ENCODE results near the gene GRIK3. TPM values are rescaled to one million over a fixed set of nuclear protein-coding genes. Genes with fewer than 3 reads are reported as not detected.
"Not testable (repeated sequence)": the region's sequence is repeated elsewhere in the genome, so short reads cannot be mapped to it uniquely, and the experiment has no call there.

GRIK3 gene
- polyA plus RNA-seq (ENCODE audit: insufficient read length), result 3.4 TPM
- long read RNA-seq, donor 1, result 0 reads
- long read RNA-seq, donor 2, result 0 reads
- long read RNA-seq, donor 3, result 0 reads
- long read RNA-seq, donor 4, result 0 reads
- long read RNA-seq, donor 5, full-length matches to known transcripts, result 1 of 1 reads
- long read RNA-seq, donor 5, partial matches to known transcripts, result 0 of 1 reads
- long read RNA-seq, donor 5, other reads (novel, unspliced or antisense), result 0 of 1 reads
- long read RNA-seq, donor 6, result 0 reads
- long read RNA-seq, donor 7, result 0 reads
- long read RNA-seq, donor 8, result 0 reads

DNA sequence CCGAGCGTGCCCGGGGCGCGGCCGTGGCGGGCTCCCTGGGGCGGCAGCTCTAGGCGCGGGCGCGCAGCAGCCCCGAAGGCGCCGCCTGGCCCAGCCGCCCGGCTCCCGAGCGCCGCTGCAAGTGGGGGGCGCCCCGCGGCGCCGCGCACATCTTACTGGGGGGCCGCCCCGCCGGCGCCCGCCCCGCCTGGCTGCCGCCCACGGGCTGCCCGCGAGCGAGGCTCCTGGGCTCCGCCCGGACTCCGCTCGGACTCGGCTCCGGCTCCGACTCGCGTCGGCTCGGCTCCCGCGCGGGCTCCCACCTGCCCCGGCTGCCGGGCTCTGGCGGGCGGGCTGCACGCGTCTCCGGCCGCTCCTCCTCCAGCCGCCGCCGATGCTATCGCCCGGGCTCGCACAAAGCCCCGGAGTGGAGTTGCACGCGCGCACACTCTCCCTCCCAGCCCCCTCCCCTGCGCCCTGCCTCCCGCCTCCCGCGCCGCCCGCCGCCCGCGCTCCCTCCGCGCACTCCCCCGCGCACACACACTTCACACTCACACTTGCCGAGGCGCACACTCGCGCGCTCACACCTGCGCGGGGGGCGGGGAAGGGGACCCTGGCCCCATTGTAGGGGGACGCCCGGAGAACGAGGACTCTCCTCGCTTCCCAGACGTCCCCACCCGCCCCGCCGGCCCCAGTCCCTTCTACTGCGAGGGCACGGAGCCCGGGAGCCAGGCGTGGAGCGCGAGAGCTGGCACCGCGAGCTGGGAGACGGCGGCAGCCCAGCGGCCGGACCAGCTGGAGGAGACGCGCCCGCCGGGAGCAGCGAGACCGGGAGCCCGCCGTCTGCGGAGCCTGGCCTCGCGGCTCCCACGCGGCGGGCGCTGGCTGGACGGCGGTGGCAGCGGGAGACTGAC, at the start of gene GRIK3:
Gene GRIK3 (minus strand): TSS at position 395 of the 893 bp plus-strand sequence. CDS start 407 bp downstream, outside the sequence.
- no peak for DNase-seq

DNA sequence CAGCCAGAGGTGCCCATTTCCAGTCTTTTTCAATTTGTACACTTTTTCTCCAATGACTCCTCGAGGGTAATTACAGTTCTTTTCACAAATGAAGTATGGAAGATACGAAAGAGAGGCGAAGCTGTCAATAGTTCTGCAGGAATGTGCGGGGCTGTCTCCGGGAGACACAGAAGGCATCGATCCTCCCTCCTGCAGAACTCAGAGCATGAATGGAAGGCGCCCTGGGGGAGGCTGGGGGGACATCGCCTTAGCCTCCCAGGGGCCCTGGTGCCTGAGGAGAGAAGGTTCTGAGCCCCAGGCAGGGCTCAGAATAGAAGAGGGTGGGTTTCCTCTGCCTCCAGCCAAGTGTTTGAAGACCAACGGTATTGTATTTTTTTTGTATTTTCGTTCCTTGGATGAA, 49.7 kb upstream of the GRIK3 start:
- no peak for DNase-seq

DNA sequence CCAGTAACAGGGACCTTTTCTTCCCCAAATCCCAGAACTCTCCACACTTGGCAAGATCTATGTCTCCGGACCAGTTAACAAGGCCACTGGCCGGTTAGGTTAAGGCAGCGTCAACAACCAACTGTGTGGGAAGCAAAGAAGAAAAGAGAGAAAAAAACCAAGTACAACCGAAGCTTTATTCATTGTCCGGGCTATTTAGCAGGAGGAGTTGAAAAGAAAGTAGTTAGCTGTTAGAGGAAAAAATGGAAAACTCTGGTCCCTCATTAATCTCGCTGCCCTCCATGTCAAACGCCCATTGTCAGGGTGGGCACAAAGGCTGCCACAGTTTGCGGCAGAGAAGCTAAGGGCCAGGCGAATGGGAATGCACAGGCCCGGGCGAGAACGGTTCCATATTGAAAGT, 49.3 kb upstream of the GRIK3 start:
- DNase-seq, result no peak

DNA sequence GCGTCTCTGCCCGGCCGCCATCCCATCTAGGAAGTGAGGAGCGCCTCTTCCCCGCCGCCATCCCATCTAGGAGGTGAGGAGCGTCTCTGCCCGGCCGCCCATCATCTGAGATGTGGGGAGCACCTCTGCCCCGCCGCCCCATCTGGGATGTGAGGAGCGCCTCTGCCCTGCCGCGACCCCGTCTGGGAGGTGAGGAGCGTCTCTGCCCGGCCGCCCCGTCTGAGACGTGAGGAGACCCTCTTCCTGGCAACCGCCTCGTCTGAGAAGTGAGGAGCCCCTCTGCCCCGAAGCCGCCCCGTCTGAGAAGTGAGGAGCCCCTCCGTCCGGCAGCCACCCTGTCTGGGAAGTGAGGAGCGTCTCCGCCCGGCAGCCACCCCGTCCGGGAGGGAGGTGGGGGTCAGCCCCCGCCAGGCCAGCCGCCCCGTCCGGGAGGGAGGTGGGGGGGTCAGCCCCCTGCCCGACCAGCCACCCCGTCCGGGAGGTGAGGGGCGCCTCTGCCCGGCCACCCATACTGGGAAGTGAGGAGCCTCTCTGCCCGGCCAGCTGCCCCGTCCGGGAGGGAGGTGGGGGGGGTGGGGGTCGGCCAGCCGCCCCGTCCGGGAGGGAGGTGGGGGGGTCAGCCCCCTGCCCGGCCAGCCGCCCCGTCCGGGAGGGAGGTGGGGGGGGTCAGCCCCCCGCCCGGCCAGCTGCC, 46.1 kb upstream of the GRIK3 start:
- not testable (repeated sequence) for DNase-seq

DNA sequence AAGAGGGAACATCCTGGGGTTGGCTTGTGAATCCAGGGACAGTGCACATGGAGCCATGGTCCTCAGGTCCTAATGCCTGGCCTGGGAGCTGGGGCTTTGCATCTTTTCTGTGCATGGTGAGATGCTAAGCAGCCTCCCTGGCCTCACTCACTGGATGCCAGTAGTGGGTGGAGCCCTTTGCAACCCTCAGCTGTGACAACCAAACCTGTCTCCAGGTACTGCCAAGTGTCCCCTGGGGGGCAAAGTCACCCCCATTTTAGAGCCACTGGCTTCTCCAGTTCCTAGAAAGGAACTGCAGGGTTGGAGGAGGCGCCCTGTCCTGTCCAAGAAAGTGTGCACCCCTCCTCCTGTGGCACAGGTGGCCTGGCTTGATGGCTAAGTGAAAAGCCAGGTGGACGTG, 44.6 kb upstream of the GRIK3 start:
- no peak for DNase-seq

DNA sequence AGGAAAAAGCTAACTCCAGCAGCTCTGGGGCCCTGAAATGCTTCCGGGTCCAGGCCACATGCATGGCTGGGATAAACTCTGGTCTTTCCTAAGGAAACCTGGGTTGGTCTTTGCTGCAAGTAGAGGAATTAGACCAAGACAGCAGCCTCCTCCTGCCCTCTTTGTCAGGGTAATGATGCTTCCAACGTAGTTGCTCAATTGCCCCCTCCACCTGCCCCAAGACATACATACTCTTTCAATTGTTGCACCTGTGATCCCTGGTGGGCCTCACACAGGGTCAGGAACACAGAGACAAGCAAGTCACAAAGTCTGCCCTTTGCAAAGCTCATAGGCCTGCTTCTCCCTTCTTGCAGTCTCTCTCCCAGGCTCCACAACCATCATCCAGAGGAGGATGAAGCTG, 41.9 kb upstream of the GRIK3 start:
- DNase-seq, result no peak

DNA sequence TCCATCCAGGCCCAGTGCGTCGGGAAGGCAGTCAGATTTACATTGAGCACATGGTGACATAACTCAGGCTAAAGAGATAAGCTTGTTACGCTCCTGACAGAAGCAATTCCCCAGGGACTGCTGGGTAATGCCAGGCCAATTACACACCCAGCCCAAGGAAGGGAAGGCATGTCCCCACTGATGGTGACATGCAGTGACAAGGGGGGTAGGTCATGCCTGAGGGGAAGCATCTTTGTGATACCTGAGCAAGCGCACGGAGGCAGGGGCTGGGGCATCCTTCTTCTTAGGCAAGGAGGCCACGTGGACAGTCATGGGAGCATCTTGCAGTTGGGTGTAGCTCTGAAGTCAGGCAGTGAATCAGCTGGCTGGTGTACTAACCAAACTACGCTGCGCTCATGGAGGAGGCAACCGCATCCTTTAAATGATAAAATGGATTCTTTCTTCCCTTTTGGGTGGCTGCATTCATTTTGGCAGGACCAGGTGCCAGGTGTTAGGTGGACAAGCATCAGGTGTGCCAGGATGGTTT, 39.6 kb upstream of the GRIK3 start:
- no peak for DNase-seq

DNA sequence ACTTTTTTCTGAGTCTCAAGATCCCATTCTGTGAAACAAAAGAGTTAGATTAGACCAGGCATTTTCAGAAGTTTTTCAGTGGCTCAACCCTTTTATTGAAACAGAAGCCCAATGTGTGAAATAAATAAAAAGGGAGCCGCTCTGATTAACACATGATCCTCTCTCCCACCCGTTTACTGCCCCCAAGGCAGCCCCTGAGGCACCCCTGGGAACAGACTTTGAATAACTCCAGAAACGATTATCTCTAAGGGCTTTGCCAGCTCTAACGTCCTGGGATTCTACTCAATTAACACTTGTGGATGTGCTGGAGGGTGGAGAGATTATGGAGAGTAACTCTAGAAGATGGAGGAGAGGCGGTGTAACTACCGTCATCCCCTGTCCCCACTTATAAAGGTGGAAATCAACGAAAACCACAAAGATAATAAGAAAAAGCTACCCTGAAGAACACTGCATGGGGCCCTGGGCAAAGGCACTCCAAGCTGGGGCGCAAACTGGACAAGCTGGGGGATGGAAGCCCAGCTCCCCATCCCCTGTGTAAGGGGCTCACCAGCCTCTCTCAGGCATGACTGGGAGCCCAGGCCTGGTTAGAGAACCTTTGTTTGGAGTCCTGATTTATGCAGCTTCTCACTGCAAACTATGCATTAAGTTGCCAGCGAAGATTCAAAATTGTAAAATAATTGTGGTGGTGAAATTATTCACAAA, 39.0 kb upstream of the GRIK3 start:
- DNase-seq, result no peak

DNA sequence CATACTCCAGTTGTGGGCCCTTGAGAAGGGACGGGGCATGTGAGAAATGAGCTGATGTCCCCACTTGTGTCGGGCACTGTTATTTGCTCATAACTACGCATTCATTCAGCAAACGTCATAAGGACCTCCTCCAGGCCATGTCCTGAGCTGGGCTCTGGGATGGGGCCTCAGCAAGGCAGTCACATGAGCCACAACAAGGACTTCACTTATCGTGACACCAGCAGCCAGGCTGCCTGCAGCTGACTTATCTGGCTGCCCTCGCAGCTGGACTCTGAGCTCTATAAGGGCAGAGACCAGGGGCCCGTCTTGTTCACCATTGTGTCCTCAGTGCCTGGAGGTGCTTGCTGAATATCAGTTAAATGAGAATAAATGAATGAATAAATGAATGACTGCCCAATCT, 37.5 kb upstream of the GRIK3 start:
- no peak for DNase-seq

DNA sequence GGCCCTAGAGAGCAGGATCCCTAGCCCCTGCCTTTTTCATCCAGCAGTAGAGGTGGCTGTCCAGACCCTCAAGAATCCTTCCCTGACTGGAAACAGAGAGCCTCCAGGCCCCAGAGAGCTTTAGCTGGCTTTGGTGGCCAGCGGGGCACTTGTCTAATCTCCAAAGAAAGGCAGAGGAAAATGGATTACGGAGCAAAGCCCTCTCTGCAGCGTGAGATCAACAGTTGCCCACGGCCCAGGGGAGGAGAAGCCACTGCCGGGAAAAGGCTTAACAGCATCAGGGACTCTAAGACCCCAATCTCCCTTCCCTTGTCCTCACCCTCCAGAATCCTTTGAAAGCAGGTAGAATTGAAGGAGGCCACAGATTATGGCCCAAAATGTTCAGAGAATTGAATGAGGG, 35.8 kb upstream of the GRIK3 start:
- DNase-seq, result no peak

DNA sequence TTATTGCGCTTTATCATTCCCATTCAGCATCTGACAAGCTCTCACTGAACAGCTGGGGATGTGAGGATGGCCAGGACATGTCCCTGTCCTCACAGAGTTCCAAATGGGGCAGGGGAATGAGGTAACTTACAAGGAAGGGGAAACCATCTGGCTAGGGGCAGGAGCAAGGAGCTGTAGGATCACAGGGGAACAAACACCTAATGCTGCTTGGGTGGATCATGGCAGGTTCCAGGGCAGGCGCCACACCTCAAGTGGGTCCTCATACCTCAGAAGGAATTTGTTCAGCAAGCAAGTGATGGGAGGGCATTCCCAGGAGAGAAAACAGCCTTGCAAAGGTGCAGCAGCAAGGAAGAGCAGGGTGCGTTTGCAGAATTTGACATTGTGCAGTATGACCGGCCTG, 35.1 kb upstream of the GRIK3 start:
- DNase-seq, result no peak

DNA sequence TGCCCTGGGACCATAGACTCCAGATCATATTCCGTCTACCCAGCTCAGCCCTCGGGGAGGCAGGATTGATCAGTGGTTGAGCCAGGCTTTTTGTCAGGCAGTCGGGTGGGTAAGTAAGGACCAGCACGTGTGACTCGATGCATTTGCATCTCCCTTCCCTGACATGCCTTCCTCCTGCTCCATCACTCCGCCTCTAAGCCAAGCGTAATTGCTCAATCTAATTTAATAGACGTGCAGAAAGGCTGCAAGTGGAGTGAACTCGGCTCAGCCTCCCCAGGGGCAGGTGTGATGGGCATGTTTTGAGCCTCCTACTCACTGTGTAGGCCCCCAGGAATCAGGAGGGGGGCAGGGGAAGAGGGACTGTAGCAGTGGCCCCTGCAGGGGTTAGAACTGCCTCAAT, 34.6 kb upstream of the GRIK3 start:
- no peak for DNase-seq

DNA sequence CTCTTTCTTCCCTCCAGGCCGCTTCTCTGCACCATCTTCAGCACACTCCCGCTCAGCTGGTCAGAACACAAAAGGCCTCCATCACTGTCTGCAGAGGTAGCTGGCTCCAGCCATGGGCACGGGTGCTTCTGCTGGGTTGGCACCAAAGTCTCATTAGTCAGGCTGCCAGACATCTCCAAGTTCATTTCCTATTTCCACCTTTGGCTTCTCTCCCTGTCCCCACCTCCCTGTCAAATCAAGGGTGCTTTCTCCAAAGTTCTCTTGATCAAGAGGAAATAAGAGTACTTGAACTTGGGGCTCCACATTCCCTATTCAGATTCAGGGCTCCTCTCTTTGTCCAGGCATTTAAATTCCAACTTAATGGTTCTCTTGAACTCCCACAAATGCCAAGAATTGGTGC, 33.9 kb upstream of the GRIK3 start:
- no peak for DNase-seq

DNA sequence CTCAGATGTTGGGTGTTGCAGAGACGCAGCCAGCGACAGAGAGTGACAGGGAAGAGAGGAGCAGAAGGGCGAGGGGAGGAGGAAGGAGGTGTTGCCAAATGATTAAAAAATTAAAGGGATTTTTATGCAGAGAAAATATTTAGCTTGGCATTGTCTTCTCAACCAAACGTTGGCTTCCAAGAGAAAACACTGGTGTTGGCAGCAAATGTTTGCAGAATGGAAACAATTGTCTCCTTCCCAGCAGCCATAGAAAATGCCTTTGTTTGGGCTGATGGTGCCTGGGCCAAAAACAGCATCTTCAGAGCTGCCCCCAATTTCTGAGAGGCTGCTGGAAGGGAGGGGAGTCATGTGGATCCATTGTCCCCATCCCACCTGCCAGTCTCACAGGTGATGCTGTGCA, 29.7 kb upstream of the GRIK3 start:
- DNase-seq, result no peak

DNA sequence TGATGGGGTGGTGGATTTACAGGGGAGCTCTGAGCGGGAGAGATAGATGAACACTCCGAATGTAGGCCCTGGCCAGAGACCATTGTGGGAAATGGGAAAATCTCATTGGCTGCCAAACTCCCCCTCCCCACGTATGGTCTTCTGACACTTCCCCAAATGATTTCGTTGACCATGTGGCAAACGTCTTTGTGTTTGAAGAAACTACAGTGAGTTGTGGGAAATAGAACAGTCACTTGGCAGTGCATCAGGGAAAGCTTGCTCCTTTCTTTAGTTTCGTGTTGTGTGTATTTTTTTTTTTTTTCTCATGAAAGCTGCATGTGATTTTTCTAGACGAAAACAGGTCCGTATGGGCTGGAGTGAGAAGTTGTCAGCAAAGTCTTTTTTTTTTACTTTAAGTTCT, 25.0 kb upstream of the GRIK3 start:
- no peak for DNase-seq

DNA sequence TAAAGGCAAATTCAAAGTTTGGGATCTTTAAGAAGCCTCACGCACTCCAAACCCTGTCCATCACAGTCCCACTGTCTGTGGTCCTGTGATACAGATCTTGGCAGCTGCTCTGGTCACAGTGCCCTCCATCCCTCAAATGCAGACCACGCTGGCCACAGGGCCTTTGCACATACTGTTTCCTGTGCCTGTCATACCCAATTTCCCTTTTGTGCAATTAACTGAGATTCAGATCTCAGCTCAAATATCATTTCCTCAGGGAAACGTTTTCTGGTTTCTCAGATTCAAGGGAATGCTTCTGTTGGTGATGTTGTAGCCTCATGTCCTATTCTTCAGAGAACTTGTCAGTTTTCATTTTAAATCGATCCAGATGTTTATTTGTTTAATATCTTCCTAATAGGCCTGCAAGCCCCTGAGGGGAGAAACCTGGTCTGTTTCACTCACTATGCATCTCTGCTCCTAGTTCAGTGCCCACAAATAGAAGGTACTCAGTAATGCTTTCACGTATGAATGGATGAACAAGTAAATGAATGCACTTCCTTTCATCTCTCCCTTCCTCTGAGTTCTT, 24.2 kb upstream of the GRIK3 start:
- no peak for DNase-seq

DNA sequence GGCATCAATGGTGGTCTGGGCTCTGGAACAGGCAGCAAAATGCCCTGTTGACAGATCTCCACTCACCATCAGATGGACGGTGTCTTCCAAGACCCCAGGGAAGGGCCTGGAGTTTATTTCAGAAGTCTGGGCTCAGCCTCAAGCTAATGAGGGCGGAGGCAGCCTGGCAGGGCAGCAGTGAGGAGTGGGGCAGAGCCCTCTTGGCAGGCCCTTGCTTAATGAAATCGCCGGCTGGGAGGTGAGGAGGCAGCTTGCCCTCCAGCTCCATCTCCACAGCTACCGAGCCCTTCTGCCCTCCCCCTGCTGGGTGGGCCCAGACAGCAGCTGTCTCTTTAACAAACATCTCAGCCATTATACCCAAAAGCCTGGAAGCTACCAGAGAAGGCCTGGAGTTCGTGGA, 22.0 kb upstream of the GRIK3 start:
- no peak for DNase-seq

DNA sequence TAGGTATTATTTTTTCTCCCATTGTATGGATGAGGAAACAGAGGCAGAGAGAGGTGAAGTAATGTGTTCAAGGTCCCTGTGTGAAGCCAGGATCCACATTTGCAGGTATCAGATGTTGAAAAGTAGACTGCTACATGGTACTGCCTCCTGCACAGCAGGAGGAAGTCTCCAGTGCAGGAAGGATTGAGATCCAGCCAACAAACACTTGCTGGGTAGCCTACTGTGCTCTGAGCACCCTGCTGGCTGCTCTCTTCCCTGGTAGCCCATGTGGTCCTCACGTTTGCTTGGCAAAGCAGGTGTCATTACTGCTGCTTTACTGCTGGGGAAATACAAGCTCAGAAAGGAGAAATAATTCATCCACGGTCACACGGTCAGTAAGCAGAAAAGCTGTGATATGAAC, 21.3 kb upstream of the GRIK3 start:
- DNase-seq, result no peak

DNA sequence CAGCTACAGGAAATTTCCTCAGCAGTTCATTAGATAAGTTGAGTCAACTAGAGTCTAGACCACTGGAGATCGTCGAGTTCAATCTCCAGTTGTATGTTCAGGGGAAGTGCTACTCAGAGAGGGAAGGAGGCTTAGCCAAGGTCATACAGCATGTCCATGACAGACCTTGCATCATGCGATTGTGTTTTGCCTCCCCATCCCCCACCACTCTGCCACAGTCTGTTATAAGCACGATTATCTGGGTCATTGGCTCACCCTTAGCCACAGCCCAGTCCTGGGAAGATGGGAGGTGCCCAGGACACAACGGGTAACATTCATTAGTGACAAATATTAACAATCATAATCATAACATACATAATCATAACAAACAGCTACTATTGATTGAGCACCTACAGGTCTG, 18.9 kb upstream of the GRIK3 start:
- no peak for DNase-seq

DNA sequence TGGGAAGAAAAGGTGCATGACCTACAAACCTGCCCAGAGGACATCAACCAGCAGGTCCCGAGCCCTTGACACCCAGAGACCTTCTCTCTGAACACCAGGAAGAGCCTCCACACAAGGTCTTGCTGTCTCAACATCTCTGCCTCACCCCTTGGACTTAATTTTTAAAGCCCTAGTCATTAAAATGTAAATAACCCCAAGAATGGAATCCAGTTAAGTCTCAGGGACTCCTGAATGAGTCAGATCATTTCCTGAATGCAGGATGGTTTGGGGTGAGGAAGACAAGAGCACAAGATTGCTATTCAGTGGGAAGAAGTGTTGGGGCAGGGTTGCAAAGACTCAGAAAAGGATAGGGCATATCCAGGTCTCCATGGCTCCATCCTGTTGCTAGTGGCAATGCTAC, 17.8 kb upstream of the GRIK3 start:
- no peak for DNase-seq

DNA sequence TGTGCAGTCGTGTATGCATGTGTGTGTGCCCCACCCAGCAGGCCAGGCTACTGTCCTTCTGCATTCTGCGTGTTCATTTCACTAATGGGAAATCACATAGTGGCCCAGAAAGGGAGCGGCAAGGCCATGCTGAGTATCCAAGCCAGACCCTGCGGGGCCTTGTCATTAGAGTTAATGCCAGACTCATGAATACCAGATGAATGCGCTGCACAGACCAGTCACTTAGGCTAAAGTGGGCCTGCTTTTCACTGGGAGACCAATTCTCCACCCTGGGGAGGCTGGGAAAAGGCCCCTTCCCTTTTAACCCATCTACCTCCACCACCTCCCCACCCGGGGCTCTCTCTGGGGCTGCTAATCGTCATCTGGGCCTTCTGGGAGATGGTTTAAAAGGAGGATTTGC, 17.0 kb upstream of the GRIK3 start:
- no peak for DNase-seq

DNA sequence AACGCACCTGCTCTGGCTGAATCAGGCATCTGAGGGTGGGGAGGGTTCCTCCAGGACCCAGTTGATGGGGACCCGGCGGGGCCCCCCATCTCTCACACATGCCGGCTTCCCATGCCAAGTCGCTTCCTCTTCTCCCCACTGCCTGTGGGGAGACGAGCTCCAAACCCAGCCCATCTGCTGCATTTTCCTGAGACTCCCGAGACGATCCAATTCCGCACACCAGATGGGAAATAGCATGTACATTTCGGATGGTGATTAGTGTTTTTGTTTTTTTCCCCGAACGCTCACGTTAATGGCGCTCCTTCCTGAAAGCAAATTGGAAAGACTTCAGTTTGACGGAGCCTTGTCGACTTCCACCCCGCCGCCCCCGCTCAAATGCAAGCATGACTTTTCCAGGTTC, 13.2 kb upstream of the GRIK3 start:
- no peak for DNase-seq
